OCI-LY3 (cell line): ENCODE data around the gene ARID4A.
"Not testable (repeated sequence)": the region's sequence is repeated elsewhere in the genome, so short reads cannot be mapped to it uniquely, and the experiment has no call there.

Experiments
- H2AFZ ChIP-seq: fragments of 200-600, 300-600 bp; shearing (Covaris generic); 2 replicates; pipeline ENCODE4 v1.6.0; 2014; ENCODE audit warnings: antibody characterized with exemption, low read depth, low read length
- H3K27ac ChIP-seq: fragments of 200-600, 300-600 bp; sonication (generic); 2 replicates; pipeline ENCODE4 v1.5.1; 2014; ENCODE audit warnings: mild to moderate bottlenecking, low read length, moderate library complexity, mixed read lengths
- H3K27me3 ChIP-seq: fragments of 200-600, 300-600 bp; sonication (generic); 2 replicates; pipeline ENCODE4 v1.6.1; 2014; ENCODE audit warnings: low read depth, low read length, mixed read lengths
- H3K36me3 ChIP-seq: fragments of 200-600, 300-600 bp; sonication (generic); replicated peaks from 2 replicates; pipeline ENCODE3; 2014; ENCODE audit warnings: low read depth, low read length, mixed read lengths
- H3K4me1 ChIP-seq: fragments of 300-600, 200-600 bp; sonication (generic); 2 replicates; pipeline ENCODE4 v1.6.1; 2014; ENCODE audit warnings: low read length, mixed read lengths
- H3K4me2 ChIP-seq: fragments of 200-600, 300-600 bp; sonication (generic); 2 replicates; pipeline ENCODE4 v1.6.1; 2014; ENCODE audit warnings: low read length, mixed read lengths
- H3K4me3 ChIP-seq: fragments of 300-600, 200-600 bp; sonication (generic); 2 replicates; pipeline ENCODE4 v1.5.1; 2014; ENCODE audit warnings: antibody characterized with exemption, mild to moderate bottlenecking, low read length, moderate library complexity
- H3K79me2 ChIP-seq: fragments of 300-600, 200-600 bp; shearing (Covaris generic); 2 replicates; pipeline ENCODE4 v1.6.1; 2014; ENCODE audit warnings: mild to moderate bottlenecking, low read length, mixed read lengths
- H3K9ac ChIP-seq: fragments of 300-600, 200-600 bp; shearing (Covaris generic); 2 replicates; pipeline ENCODE4 v1.6.0; 2014; ENCODE audit warnings: mild to moderate bottlenecking, low read length, moderate library complexity
- H3K9me3 ChIP-seq: fragments of 200-600, 300-600 bp; shearing (Covaris generic); 2 replicates; pipeline ENCODE4 v1.6.1; 2014; ENCODE audit warnings: low read length, mixed read lengths; ENCODE audit not compliant: insufficient read depth
- H4K20me1 ChIP-seq: fragments of 200-600, 300-600 bp; sonication (generic); 2 replicates; pipeline ENCODE4 v1.6.1; 2016; ENCODE audit warnings: low read length, mixed read lengths; ENCODE audit not compliant: insufficient read depth
- EZH2phosphoT487 ChIP-seq: fragments of 200-600 bp; shearing (Covaris generic); IDR thresholded peaks from 2 replicates; pipeline ENCODE4 v1.6.1; 2018; ENCODE audit warnings: antibody characterized with exemption, mixed run types, low read depth
- TF ChIP-seq, protein P1 (sequence below): fragments of 200-600, 300-600 bp; sonication (generic); IDR thresholded peaks from 2 replicates; pipeline ENCODE4 v1.5.1; 2014; ENCODE audit warnings: antibody characterized with exemption, low read length, low read depth

The ARID4A gene

DNA sequence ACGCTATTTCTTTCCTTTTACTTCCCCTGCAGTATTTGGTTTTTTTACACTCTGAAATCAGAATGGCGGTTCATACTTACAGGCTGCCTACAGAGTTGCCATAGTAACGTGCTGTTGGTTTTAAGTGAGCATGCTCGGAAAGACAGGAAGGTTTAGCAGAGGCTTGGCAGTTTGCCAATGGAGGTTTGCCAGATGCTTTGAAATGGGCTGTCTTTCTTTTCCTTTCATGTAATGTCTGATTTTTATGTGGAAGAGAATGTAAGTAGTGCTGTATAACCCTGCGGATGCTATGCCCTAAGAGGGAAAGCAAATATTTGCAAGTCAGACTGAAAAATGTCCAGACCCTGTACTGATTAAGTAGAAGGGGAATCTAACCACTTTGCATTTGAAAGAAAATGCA is 32.8 kb downstream of the ARID4A start:
- H3K4me2 ChIP-seq: peak overlapping the region; percentile 22
- H3K79me2 ChIP-seq: no peaks in the 10 kb centered on the region
- no peaks in the 10 kb centered on the region for H4K20me1 ChIP-seq
- peaks cover 6% of the 10 kb centered on the region for H3K36me3 ChIP-seq
- no peak for TF ChIP-seq EZH2phosphoT487
- TF ChIP-seq, protein P1, sequence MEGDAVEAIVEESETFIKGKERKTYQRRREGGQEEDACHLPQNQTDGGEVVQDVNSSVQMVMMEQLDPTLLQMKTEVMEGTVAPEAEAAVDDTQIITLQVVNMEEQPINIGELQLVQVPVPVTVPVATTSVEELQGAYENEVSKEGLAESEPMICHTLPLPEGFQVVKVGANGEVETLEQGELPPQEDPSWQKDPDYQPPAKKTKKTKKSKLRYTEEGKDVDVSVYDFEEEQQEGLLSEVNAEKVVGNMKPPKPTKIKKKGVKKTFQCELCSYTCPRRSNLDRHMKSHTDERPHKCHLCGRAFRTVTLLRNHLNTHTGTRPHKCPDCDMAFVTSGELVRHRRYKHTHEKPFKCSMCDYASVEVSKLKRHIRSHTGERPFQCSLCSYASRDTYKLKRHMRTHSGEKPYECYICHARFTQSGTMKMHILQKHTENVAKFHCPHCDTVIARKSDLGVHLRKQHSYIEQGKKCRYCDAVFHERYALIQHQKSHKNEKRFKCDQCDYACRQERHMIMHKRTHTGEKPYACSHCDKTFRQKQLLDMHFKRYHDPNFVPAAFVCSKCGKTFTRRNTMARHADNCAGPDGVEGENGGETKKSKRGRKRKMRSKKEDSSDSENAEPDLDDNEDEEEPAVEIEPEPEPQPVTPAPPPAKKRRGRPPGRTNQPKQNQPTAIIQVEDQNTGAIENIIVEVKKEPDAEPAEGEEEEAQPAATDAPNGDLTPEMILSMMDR: no peak
- H3K9me3 ChIP-seq: no peaks in the 10 kb centered on the region
- H3K4me1 ChIP-seq: peaks cover 12% of the 10 kb centered on the region
- H3K27me3 ChIP-seq: no peaks in the 10 kb centered on the region
- no peak overlapping the region for H3K9ac ChIP-seq
- peak overlapping the region; percentile 25 for H3K27ac ChIP-seq
- no peak overlapping the region for H2AFZ ChIP-seq
- peak overlapping the region; percentile 40 for H3K4me3 ChIP-seq

DNA sequence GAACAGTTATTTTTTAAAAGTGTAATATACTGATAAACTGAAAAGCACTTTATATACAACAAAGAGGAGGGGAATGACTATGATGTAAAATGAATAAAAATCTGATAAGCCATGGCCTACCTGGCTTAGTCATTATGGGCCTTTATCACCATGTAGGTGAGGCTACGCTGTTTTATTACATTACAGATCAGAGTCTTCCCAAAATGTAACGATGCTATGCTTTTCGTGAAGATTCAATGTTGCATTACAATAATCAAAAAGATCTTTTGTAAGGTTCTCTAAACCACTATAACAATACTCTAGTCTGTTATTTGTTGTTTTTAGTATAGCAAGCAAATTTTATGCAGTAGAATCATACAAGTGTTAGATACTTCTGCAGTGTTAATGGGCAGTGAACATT is 34.2 kb downstream of the ARID4A start:
- Histone ChIP-seq H3K36me3 (peaks cover 6% of the 10 kb centered on the region), H3K9me3 (no peaks in the 10 kb centered on the region), H4K20me1 (no peaks in the 10 kb centered on the region), H3K4me2 (no peak overlapping the region), H3K27me3 (no peaks in the 10 kb centered on the region), H3K9ac (no peak overlapping the region), H3K4me1 (peaks cover 12% of the 10 kb centered on the region), H2AFZ (no peak overlapping the region), H3K27ac (no peak overlapping the region), H3K4me3 (no peak overlapping the region), H3K79me2 (no peaks in the 10 kb centered on the region)
- TF ChIP-seq, protein P1: no peak
- no peak for TF ChIP-seq EZH2phosphoT487

DNA sequence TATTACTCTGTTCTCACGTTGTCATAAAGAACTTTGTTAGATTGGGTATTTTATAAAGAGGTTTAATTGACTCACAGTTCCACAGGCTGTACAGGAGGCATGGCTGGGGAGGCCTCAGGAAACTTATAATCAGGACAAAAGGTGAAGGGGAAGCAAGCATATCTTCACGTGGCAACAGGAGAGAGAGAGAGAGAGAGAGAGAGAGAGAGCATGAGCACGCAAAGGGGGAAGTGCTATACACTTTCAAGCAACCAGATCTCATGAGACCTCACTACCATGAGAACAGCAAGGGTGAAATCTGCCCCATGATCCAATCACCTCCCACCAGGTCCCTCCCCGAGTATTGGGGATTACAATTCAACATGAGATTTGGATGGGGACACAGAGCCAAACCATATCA is 41.3 kb downstream of the ARID4A start:
- not testable (repeated sequence) for H4K20me1 ChIP-seq, H3K9me3 ChIP-seq, H3K9ac ChIP-seq, H3K36me3 ChIP-seq, H3K4me1 ChIP-seq, H3K4me3 ChIP-seq, H3K4me2 ChIP-seq, H3K27me3 ChIP-seq, H2AFZ ChIP-seq, H3K27ac ChIP-seq, H3K79me2 ChIP-seq

DNA sequence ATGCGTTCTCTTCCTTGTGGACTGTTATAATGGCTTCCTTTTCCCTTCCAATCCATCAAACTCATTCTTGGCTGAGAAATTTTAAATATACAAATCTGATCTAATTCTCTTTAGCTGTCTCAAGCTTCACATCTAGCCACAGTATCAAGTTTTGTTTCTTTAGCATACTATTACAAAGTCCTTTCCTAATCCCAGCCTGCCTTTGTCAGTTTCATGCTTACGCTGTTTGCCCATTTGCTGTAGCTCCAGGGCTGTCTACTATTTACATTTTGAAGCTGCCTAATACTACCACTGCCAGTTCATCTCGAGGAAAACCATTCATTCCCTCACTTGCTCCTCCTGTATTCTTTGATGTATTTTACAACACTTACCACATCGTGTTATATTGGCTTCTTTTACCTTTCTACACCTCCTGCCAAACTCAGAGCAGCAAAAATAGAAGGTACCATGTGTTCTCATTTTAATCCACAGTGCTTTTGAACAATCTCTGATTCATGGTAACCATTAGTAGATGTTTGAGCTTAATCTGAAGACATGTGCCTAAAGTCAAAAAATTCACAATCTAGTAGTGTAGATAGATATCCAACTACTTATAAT is 42.9 kb downstream of the ARID4A start:
- Histone ChIP-seq H3K27me3 (no peaks in the 10 kb centered on the region), H3K9me3 (no peaks in the 10 kb centered on the region), H3K4me3 (no peak overlapping the region), H3K4me2 (no peak overlapping the region), H3K36me3 (peaks cover 9% of the 10 kb centered on the region), H3K27ac (no peak overlapping the region), H3K4me1 (peaks cover 7% of the 10 kb centered on the region), H4K20me1 (no peaks in the 10 kb centered on the region), H2AFZ (no peak overlapping the region), H3K9ac (no peak overlapping the region), H3K79me2 (no peaks in the 10 kb centered on the region)
- TF ChIP-seq EZH2phosphoT487: no peak
- TF ChIP-seq, protein P1: no peak

DNA sequence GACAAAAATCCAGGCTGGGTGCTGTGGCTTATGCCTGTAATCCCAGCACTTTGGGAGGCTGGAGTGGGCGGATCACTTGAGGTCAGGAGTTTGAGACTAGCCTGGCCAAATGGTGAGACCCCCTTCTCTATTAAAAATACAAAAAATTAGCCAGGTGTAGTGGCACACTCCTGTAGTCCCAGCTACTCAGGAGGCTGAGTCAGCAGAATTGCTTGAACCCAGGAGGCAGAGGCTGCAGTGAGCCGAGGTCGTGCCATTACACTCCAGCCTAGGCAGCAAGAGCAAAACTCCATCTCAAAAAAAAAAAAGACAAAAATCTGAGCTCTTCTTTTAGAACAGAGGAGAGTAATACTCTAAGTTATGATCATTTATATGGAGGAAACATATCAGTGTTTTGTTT is 45.2 kb downstream of the ARID4A start:
- H3K36me3 ChIP-seq: peaks cover 14% of the 10 kb centered on the region
- not testable (repeated sequence) for H3K4me1 ChIP-seq, H3K9me3 ChIP-seq, H3K4me3 ChIP-seq, H3K9ac ChIP-seq, H3K27ac ChIP-seq, H2AFZ ChIP-seq, H3K27me3 ChIP-seq, H3K79me2 ChIP-seq, H4K20me1 ChIP-seq, H3K4me2 ChIP-seq
